Measurements from ENCODE around the gene FOXO4.
A peak's percentile ranks its signal among the peaks of the same experiment; 100 is the strongest.
"Not testable (repeated sequence)": the region's sequence is repeated elsewhere in the genome, so short reads cannot be mapped to it uniquely, and the experiment has no call there.

FOXO4 gene, protein sequence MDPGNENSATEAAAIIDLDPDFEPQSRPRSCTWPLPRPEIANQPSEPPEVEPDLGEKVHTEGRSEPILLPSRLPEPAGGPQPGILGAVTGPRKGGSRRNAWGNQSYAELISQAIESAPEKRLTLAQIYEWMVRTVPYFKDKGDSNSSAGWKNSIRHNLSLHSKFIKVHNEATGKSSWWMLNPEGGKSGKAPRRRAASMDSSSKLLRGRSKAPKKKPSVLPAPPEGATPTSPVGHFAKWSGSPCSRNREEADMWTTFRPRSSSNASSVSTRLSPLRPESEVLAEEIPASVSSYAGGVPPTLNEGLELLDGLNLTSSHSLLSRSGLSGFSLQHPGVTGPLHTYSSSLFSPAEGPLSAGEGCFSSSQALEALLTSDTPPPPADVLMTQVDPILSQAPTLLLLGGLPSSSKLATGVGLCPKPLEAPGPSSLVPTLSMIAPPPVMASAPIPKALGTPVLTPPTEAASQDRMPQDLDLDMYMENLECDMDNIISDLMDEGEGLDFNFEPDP

DNA sequence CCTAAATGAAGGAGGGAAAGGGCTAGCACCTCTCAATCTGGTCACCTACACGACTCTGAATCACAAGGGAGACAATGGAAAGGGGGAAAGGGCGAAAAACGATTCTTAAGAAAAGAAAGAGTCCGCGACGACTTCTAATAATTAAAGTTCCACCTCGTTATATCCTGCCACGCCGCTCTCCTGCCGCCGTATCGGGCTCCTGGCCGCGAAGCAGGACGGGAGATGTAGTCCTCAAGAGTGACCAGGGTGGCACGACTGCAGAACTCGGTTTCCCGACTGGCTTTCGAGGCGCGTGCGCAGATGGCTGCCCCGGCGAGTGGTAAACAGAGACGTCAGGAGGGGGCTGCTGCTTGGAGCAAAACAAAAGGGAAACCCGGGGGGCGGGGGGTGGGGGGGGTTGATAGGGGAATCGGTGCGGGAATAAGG, at the start of gene FOXO4:
Gene FOXO4 (plus strand): TSS at position 297 of the 426 bp plus-strand sequence. CDS start 678 bp downstream, outside the sequence.
- DNase-seq, result peak; percentile 74

DNA sequence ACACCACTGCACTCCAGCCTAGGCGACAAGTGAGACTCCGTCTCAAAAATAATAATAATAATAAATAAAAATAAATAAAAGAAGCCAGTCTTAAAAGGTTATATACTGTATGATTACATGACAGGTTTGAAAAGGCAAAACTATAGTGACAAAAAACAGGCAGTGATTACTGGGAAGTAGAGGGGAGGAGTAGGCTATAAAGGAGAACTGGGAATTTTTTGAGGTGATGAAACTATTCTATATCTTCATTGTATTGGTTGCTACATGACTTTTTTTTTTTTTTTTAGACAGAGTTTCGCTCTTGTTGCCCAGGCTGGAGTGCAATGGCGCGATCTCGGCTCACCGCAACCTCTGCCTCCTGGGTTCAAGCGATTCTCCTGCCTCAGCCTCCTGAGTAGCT, 47.8 kb upstream of the FOXO4 start:
- not testable (repeated sequence) for DNase-seq

DNA sequence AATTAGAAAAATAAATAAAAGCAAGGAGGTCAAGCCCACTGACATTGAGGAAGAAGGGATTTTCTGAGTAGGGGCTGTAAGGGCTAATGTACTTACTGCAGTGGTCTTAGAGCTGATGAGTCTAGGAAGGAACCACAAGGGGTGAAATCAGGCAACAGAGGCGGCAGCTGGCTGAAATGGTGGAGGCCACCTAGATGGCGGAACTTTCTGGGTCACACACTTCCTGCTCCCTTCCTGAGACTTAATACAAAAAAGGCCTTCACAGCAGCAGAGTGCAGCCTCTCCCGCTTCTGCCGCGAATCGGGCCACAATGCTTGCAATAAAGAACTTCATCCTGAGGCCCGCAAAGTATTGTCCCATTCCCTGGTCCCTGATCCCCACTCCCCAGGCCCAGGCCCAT, 42.9 kb upstream of the FOXO4 start:
- DNase-seq, result no peak

DNA sequence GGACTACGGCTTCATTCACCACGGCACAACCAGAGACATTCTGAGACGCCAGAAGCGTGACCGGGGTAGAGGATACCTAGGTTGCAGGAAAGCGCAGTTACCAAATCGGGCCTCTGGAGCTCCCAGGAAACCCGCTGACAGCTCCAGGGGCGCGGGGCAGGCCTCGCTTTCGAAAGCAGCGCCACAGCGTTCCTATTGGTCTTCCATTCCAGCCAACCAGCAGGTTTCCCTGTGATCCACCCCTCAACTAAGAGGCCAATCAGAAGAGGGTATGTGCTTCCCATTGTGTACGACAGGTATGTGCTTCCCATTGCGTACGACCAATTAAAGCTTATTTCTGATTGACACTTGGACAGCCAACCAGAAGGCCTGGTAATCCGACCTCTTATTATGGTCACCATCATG, 42.4 kb upstream of the FOXO4 start:
- DNase-seq, result no peak

DNA sequence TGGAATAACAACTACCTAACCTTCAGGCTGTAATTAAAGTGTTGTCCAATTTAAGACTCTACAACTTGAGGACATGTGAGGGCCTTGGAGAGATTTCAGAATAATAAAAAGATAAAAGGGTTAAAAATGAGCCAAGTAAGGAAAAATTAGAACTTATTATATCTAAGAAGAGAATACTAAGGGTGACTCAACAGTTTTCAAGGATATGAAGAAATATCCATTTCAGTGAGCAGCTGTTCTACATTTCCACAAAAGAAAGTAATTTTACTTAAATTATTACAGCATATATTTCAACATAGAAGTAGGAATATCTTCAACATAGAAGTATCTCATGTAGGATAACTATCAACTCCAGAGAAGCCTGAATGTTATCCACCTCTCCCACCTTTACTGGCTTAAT, 38.8 kb upstream of the FOXO4 start:
- no peak for DNase-seq

DNA sequence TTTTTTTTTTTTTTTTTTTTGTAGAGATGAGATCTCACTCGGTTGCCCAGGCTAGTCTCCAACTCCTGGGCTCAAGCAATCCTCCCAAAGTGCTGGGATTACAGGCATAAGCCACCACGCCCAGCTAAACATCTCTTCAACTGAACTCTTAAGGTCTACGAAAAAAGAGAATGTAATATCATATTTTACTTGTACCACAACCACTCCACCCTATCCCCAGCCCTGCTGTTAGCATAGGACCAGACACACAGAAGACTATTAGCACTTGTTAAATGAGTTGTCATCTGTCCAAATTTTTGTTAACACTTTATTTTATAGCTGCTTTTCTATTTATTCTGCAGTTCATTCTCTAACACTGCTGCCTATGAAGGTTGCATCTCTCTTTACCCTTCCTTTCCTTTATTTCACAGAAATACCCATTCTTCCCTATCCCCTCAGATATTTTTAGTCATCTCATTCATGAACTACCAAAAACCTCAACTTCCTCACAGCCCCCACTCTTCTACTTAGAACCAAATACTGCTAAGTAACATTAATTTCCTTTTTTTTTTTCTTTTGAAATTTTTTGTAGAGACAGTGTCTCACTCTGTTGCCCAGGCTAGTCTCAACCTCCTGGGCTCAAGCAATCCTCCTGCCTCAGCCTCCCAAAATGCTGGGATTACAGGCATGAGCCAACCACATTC, 37.7 kb upstream of the FOXO4 start:
- no peak for DNase-seq

DNA sequence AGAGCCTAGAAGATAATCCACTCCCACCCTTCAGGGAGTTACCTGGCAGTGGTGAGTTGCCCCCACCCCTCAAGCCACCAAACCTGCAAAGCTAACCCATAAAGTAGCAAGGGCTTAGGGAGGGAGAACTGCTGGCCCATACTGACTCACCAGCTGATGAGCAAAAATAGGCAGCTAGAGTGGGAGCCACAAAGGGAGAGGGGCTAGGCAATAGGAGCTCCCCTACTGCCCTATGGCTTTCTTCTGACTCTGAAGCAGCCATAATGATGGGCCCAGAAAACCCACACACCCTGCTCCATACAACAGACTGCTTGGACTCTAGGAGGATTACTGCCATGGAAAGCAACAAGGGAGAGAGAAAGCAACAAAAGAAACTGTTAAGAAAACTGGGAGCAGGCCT, 35.5 kb upstream of the FOXO4 start:
- DNase-seq, result no peak

DNA sequence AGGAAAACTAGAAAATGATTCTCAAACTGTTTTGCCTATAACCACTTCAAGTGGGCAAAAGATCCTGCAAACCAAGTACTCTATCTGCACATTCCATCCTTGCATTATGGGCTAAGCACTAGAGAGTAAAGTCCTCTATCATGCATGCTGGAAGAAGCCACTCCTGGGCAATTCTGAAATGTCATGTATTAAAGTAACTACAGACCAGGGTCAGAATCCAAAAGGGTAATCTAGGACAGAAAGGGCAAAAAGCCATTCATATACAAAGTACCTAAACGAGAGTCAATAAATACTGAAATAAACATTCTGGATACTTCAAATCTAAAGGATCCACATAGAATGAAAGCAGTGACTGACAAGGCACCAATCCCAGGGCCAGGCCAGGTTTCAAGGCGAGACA, 28.6 kb upstream of the FOXO4 start:
- no peak for DNase-seq

DNA sequence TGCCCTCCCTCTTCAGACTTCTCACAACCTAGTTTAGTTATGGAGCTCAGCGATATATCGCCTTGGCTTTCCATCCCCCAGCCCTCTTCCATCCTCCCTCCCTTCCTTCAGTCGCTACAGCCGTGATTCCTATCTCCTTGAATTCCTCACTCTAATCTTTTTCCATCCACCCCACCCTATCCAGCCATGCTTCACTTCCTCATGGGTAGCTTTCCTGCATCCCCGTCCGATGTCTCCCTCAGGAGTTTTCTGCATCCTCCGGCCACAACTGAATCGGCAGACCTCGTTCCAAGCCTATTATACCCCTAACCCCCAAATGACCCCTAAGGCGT, 28.0 kb upstream of the FOXO4 start:
- DNase-seq, result no peak

DNA sequence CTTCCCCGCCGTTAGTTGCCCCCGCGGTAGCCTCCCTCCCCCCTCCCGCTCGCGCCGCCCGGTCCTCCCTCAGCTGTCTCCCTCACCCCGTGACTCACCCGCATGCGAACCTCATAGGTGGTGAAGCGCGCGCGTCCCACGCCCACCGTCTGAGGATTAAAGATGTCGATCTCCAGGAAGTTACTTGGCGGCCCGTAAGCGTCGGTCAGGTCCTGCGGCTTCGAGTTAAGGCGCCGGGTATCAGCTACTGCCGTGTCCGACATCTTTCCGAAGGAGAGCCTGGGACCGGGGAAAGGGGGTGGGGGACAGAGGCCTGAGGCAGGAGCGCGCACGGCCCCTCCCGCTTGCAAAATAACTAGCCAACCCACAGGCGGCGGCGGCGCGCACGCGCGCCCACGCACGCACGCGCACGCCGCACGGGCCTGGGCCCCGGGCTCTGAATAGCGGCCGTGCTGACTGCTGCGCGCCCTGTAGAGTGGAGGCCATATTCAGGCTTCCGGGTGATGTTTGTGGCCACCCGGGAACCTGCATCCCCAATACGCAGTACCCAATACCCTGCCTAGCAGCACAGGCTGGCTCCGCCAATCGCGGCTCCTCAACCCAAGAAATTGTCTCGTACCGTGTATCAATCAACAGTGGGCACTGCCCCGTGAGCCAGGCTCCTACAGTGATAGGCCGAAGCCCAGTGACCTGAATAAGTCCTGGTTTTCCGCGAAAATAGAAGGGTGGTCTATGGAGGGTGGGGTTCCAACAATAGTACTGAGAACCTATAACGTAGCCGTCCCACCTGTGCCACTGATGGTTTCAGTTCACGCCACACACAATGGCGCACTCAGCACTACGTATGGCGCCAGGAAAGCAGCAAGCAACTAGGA, 27.4 kb upstream of the FOXO4 start, which contains the start of gene SNX12:
Gene SNX12 (minus strand): TSS at position 291 of the 875 bp plus-strand sequence. CDS start 28 bp downstream, at position 263.
- peak; percentile 92 for DNase-seq

DNA sequence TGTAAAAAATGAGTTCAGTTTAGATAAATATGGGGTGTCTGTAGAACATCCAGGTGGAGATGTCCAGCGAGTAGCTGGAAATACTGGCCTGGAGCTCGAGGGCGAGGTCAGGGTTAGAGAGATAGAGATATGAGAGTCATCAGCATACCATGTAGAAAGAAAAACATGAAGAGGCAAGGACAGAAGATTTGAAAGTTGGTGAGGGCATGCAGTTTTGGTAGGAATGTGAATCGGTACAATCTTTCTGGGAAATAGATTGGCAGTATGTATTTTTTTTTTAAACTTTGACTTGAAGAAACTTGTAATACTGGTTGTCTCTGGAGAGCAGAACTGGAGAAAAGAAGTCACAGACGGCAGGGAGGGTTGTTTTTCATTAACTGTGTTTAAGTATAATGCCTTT, 25.1 kb upstream of the FOXO4 start:
- DNase-seq, result no peak

DNA sequence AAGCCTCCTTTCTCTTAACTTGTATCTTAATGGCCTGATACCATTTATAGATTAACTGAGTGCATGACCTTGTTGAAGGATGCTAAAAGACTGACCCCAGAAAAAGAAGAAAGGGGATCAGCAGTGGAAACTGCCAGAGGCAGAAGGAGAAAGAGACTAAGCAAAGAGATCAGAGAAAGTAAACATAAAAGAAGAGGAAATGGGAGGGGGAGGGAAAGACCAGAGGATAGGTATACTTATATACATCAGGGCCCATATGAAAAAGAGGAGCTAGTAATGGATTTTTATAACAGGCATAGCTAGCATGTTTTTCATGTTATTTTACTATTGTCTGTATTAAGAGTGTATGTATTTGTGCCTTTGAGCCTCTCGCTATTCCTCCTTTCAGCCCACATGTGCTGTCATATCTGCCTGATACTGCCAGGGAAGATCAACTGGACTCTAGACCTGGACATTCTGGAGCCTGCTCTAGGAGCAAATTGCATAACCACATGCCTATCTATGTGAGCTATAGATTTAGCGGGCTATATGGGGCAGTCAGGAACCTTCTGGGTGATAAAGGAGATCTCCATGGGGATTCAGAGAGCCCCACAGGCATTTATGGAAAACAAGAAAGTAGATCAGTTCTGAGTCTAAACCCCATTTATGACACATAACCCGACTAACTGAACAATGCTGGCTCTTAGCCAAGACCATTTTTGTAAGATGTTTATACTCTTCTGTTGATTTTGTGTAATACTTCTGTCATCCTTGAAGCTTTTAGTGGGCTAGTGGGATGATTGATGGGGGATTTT, 14.1 kb upstream of the FOXO4 start:
- no peak for DNase-seq

DNA sequence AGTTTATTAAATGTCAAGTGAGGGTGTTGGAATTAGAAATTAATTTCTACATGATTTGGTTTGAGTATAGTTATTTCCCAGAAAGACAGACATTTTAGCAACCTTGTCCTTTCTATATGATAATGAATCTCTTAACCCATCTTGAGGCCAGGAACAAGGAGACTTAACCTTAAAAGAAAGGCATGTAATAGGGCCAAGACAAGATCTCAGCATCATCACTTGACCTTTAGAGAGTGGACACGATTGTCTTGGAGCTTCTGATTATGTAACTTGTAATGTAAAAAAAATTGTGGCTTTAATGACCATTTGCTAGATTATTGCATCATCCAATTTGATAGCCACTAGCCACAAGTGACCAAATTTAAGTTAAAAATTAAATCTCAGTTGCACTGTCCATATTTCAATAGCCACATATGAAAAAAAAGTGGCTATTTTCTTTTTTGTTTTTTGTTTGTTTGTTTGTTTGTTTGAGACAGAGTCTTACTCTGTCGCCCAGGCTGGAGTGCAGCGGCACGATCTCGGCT, 13.5 kb upstream of the FOXO4 start:
- no peak for DNase-seq

DNA sequence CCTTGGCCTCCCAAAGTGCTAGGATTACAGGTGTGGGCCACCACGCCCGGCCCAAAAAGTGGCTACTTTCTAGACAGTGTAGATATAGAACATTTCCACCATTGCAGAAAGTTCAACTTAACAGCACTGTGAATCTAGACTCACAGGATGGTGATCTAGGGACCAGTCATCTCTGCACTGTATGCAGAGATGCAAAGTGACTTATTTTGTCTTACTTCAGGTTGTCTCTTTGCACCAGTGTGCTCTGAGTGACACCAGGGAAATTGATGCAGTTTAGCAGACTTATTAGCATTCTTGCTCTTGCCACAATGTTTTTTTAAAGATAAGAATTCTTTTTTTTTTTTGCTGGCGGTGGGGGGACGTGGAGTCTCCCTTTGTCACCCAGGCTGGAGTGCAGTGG, 12.8 kb upstream of the FOXO4 start:
- no peak for DNase-seq

DNA sequence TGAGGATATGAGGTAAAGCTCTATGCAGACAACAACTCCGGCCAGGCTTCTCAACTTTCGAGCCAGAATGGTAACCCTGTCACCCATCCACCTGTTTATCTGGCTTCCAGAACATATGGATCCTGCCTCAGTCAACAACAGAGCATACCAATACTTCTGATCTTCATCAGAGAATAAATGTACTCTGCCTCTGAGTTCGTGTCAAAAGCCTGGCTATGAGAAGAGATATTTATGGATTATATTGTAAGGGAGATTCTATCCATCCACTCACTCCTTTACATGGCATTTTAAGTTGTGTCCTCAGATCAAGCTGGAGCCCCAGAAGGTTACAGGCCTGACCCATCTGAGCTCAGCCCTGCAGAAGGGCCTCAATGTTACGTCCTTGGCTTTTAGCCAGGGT, 9.8 kb upstream of the FOXO4 start:
- no peak for DNase-seq

DNA sequence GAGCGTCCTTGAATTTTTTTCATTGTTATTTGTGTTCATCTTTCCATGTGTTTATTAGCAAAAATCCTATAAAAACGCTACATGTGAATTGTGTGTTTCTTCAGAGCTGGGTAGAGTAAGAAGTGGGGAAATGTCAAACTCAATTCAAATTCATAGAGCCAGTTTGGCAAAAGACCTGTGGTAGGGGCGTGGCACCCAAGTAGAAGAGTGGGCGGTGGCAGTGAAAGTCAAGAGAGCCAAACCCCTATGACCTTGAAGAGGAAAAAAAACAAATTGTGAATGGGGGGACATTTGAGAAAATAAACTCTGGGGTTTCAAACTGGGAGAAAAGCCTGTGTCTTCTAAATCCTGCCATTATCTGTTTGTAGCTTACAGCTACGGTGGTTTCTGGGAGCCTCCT, 4.4 kb upstream of the FOXO4 start:
- no peak for DNase-seq

DNA sequence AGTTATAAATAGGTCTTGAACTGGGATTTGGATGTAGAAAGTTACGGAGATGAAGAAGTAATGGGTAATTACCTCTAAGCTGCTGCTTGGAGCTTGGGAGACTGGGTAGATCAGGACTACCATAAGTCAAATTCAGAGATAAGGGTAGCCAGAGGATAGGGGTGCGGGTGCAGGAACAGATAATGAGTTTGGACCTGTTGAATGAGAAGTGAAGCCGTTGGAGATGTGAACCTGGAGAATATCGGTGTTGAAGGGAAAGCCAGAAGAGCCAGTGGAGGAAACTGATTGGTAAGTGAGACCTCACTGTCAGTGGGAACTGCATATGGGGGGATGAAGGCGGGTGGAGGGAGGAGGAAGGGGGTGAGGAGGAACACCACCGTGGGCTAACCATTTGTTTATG, 618 bp upstream of the FOXO4 start:
- no peak for DNase-seq

DNA sequence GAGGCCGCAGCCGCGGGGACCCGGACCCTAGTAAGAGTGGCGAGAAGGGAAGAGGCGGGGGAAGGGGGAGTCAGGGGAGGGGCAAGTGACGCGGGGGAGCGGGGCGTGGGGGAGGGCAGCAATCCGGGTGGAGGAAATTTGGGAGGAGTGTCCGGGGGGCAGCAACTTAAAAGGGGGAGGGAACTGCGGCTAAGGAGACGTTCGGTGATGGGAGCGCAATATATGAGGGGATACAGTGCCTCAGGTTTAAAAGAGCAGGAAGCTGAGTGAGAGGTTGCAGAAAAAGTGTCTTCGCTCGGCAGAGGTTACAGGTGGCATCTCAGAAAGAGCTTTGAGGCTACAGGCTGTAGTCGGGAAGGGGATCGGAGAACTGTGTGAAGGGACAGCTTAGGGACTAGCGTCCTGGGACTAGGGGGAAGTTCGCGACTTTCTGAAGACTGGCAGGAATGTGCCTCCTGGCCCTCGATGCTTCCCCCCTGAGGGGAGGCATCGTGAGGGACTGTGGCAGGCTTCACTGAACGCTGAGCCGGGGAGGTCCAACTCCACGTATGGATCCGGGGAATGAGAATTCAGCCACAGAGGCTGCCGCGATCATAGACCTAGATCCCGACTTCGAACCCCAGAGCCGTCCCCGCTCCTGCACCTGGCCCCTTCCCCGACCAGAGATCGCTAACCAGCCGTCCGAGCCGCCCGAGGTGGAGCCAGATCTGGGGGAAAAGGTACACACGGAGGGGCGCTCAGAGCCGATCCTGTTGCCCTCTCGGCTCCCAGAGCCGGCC, 519 bp downstream of the FOXO4 start:
- DNase-seq, result peak; percentile 45

DNA sequence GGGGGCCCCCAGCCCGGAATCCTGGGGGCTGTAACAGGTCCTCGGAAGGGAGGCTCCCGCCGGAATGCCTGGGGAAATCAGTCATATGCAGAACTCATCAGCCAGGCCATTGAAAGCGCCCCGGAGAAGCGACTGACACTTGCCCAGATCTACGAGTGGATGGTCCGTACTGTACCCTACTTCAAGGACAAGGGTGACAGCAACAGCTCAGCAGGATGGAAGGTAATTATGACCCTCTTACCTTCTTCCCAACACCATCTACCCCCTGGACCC, 1.0 kb downstream of the FOXO4 start:
- no peak for DNase-seq

DNA sequence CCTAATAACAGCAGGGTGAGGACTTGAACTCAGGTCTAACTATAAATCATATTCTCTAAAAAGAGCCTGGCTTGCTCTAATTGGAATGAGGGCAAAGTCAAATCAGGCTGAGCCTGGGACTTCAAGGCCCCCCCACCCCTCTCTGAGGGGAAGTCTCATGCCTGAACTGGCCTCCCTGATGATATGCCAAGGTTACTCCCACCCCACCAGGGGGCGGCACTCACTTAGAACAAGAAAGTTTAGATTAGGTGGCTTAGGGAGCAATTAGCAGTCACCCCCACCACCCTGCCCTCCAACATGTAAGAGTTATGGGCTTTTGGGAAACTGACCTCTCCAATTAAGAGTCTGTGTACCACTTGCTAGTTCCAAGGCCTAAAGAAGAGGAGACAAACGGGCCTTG, 2.7 kb downstream of the FOXO4 start:
- DNase-seq, result peak; percentile 3

DNA sequence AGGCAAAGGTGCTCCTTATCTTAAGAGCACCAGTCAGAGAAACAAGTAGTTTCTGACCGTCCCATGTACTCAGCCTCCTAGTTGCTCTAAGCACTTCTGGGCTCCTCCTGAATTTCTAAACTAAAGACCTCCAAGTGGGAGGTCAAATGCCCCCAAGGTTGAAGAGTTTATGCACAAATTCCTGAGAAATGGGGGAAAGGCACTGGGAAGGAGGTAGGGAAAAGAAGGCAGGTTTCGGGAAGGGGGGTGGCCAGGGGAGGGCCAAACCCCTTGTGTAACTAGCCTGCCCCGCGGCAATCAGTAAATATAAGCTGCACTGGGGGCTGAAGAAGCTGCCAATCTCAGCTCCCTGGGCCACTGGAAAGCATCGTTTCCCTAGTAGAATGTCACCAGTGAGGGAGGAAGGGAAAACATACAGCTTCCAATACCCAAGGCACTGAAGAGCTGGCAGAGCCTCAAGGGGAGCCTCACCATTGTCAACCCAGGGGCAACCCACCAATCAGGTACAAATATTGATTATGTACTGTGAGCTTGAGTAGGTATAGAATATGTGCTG, 3.4 kb downstream of the FOXO4 start:
- no peak for DNase-seq

Measured in NCI-H1105 treated with DMSO at 0.1 percent for 48 hours (cell line).